ENCODE data around the gene VPS52.

Gene VPS52

GRCh38 chr6:33259032-33259431 is 12.6 kb downstream of the VPS52 start:
- DNase-seq, result no peak
- Histone ChIP-seq H3K27me3 (ENCODE audit: insufficient read depth, low read depth, severe bottlenecking) (no peaks in the 10 kb centered on the region), H3K36me3 (peaks cover 49% of the 10 kb centered on the region), H3K27ac (no peak overlapping the region), H3K9me3 (ENCODE audit: severe bottlenecking) (no peaks in the 10 kb centered on the region), H3K4me3 (ENCODE audit: low read depth, low read length) (no peak overlapping the region)
- TF ChIP-seq CTCF (IDR thresholded peaks at IDR 0.05; ENCODE audit: low read depth, low read length), result no peak

- Histone ChIP-seq H3K36me3 (peaks cover 27% of the 10 kb centered on the region), H3K4me3 (ENCODE audit: low read depth, low read length) (no peak overlapping the region), H3K9me3 (ENCODE audit: severe bottlenecking) (no peaks in the 10 kb centered on the region), H3K27me3 (ENCODE audit: insufficient read depth, low read depth, severe bottlenecking) (no peaks in the 10 kb centered on the region), H3K27ac (peak overlapping the region; percentile 50)
- DNase-seq, result peak; percentile 27
- no peak for TF ChIP-seq CTCF (IDR thresholded peaks at IDR 0.05; ENCODE audit: low read depth, low read length)
These were observed 17.1 kb downstream of the VPS52 start for GRCh38 chr6:33254591-33254990.

- H3K27ac ChIP-seq, result no peak overlapping the region
- no peaks in the 10 kb centered on the region for H3K27me3 ChIP-seq (ENCODE audit: insufficient read depth, low read depth, severe bottlenecking)
- peaks cover 26% of the 10 kb centered on the region for H3K36me3 ChIP-seq
- no peaks in the 10 kb centered on the region for H3K9me3 ChIP-seq (ENCODE audit: severe bottlenecking)
- TF ChIP-seq CTCF (IDR thresholded peaks at IDR 0.05; ENCODE audit: low read depth, low read length), result no peak
- DNase-seq, result no peak
- H3K4me3 ChIP-seq (ENCODE audit: low read depth, low read length), result no peak overlapping the region
These were observed 18.9 kb downstream of the VPS52 start for GRCh38 chr6:33252759-33253158.

- no peak overlapping the region for H3K4me3 ChIP-seq (ENCODE audit: low read depth, low read length)
- H3K9me3 ChIP-seq (ENCODE audit: severe bottlenecking), result no peaks in the 10 kb centered on the region
- no peaks in the 10 kb centered on the region for H3K27me3 ChIP-seq (ENCODE audit: insufficient read depth, low read depth, severe bottlenecking)
- H3K27ac ChIP-seq, result no peak overlapping the region
- peaks cover 17% of the 10 kb centered on the region for H3K36me3 ChIP-seq
- TF ChIP-seq CTCF (IDR thresholded peaks at IDR 0.05; ENCODE audit: low read depth, low read length), result no peak
- DNase-seq, result no peak
These were observed 20.2 kb downstream of the VPS52 start for GRCh38 chr6:33251395-33252012.

- Histone ChIP-seq H3K9me3 (ENCODE audit: severe bottlenecking) (no peaks in the 10 kb centered on the region), H3K4me3 (ENCODE audit: low read depth, low read length) (no peak overlapping the region), H3K27ac (no peak overlapping the region), H3K27me3 (ENCODE audit: insufficient read depth, low read depth, severe bottlenecking) (no peaks in the 10 kb centered on the region), H3K36me3 (peaks cover 14% of the 10 kb centered on the region)
- DNase-seq, result no peak
- TF ChIP-seq CTCF (IDR thresholded peaks at IDR 0.05; ENCODE audit: low read depth, low read length), result no peak
These were observed 20.9 kb downstream of the VPS52 start for GRCh38 chr6:33250731-33251130.

All from WERI-Rb-1 (cell line).